ENCODE results near the gene MAOA.
"Not testable (repeated sequence)": the region's sequence is repeated elsewhere in the genome, so short reads cannot be mapped to it uniquely, and the experiment has no call there.

MAOA gene

GRCh38 chrX:43718081-43718480 lies 62.0 kb downstream of the MAOA start:
- DNase-seq (ENCODE audit: low read depth): no peak

GRCh38 chrX:43718546-43718945 lies 62.4 kb downstream of the MAOA start:
- no peak for DNase-seq (ENCODE audit: low read depth)

DNA sequence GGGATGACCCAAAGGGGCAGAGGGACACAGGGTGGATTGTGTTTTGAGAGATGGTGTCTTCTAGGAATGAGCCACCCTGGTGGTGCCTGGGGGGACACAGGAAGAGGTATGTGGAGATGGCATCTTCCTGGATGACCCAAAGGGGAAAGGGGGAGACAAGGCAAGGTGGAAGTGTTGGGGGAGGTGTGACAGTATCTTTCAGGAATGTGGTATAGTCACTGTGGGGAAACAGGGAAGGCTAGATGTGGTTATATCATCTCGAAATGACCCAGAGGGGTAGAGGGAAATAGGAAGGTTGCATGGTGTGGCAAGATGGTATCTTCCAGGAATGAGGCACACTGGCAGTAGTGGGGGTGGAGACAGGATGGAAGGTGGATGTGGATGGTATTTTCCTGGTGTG lies 62.9 kb downstream of the MAOA start:
- no peak for DNase-seq (ENCODE audit: low read depth)

GRCh38 chrX:43720082-43720481 lies 64.0 kb downstream of the MAOA start:
- DNase-seq (ENCODE audit: low read depth): no peak

DNA sequence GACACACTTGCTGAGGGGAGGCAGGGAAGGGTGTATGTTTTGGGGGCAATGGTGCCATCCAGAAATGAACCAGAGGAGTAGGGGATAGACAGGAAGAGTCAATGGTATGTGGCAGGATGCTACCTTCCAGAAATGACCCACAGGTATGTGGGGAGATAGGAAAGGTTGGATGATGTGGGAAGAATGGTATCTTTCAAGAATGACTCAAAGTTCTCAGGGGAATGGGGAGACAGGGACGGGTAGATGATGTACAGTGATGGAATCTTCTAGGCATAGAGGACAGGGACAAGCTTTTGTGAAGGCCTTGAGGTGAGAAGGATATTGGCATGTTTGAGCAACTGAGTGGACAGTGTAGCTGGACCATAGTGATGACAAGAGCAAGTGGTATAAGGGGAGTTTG lies 64.9 kb downstream of the MAOA start:
- no peak for DNase-seq (ENCODE audit: low read depth)

GRCh38 chrX:43725227-43725626 lies 69.1 kb downstream of the MAOA start:
- DNase-seq (ENCODE audit: low read depth): not testable (repeated sequence)

GRCh38 chrX:43727254-43727653 lies 71.2 kb downstream of the MAOA start:
- not testable (repeated sequence) for DNase-seq (ENCODE audit: low read depth)

DNA sequence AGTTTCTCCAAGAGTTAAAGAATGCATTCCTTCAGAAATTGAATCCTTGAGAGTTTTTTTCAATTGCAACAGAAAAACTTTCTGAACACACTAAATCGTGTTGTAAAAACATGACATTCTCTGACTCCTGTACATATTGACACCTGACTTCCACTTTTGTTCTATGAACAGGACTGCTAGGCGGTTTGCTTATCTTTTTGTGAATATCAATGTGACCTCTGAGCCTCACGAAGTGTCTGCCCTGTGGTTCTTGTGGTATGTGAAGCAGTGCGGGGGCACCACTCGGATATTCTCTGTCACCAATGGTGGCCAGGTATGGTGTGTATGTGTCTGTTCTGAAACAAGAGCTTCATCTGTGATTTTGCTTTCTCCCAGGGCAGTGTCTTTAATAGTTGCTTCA lies 71.9 kb downstream of the MAOA start:
- DNase-seq (ENCODE audit: low read depth): no peak

GRCh38 chrX:43728966-43729365 lies 72.9 kb downstream of the MAOA start:
- DNase-seq (ENCODE audit: low read depth): no peak

GRCh38 chrX:43731086-43731485 lies 75.0 kb downstream of the MAOA start:
- DNase-seq (ENCODE audit: low read depth): no peak

GRCh38 chrX:43733699-43734098 lies 77.6 kb downstream of the MAOA start:
- DNase-seq (ENCODE audit: low read depth): no peak

- DNase-seq (ENCODE audit: low read depth): no peak
These were observed 78.3 kb downstream of the MAOA start for GRCh38 chrX:43734444-43734843.

- DNase-seq (ENCODE audit: low read depth): no peak
These were observed 79.4 kb downstream of the MAOA start for GRCh38 chrX:43735534-43735933.

DNA sequence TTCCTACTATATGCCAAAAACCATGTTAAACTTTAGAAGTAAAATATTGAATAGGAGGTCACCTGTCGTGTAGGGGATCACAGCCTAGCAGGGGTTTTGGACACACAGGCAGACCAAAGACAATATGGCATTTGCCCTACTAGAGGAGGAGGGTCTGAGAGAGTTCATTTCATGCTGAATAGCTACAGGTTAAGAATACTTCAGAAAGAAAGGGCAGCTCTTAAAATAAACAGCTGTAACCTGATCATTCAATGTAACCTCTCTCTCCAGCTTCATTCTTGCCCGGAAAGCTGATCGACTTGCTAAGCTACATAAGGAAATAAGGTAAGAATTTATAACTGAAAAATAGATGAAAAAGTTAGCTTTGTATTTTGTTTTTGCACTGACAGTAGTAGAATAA lies 79.9 kb downstream of the MAOA start:
- DNase-seq (ENCODE audit: low read depth): no peak

DNA sequence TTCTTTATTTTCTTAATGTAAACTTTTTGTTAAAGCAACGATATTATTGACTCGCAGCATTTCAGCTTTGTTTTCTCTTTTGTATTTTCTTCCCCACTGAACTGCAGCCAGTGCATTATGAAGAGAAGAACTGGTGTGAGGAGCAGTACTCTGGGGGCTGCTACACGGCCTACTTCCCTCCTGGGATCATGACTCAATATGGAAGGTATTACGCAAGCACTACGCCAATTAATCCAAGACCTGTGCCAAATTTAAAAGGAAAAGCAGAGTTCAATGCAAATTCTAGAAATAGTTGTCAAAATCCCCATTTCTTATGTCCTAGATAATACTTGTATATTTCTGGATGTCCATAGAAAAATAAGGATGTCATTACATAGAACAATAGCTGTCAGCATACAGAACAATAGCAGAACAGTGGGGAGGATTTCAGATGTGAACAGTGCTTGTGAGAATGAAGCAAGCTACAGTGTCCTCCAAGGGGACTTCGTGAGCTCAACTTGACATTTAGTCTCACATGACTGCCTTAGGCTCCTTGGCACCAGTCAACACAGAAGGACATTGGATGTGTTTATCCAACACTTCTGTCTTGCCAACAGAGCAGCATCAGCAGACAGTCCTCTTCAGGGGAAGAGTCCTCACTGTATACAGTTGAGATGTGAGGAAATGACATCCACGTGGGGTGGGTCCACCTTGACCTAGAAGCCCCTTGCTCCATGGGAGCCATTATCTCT lies 85.9 kb downstream of the MAOA start:
- DNase-seq (ENCODE audit: low read depth): no peak

DNA sequence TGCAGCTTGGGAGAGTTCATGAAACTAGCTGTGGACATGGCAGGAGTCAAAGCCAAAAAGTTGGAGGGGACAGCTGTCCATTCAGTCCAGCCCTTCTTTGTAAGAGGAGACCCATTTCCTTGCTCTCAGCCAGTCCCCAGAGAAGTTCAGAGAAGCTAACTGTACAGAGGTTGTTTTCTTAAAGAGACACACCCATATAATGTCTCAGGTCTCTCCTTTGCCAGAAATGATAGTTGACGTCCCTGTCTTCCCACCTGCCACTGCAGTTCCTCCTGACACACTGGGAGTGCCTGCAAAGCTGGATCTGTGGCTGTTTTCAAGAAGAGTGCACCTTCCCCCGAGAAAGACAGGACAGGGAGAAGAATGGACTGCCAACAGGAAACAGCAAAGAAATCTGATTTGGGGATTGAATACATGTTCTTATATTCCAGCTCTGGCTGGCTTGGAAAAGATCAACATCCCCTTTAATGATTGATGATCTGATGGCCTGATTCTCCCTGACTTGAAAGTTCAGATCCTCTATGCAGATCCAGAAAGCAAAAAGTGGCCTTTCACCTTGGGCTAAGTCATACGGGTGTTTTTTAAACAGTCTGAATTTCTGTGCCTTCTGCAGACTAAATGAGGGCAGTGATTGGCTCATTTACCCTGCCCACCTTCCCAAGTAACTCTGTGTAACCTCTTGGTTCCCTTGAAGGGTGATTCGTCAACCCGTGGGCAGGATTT lies 87.2 kb downstream of the MAOA start:
- DNase-seq (ENCODE audit: low read depth): no peak

GRCh38 chrX:43744284-43744683 lies 88.2 kb downstream of the MAOA start:
- no peak for DNase-seq (ENCODE audit: low read depth)

DNA sequence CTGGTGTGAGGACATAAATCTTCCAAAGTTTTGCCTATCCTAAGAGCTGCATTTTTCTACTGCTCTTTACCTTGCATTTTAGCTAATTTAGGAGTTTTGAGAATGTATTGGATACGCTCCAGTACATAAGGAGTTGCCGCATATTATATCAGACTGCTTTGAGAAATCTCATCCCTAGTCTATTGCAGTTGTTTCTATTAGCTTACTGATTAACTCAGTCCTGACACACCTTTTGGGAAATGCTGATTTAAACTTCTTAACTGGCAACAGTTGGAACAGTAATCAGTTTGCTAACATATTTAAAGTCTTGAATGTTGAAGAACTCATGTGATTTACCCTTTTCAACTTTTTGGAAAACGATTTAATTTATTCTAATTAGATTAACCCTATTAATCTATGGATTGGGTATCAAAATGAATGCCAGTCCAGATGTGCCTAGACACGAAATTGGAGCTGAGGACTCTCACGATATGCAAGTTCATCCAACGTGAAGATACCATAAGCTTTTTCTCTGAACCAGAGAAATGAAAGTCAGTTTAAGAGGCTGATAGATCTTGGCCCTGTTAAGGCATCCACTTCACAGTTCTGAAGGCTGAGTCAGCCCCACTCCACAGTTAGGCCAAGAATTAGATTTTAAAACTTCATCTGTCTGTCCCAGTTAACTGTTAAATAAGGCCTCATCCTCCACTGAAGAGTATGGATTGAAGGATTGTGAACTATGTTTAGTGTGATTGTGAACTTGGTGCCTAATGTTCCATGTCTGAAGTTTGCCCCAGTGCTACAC lies 90.0 kb downstream of the MAOA start:
- DNase-seq (ENCODE audit: low read depth): no peak

GRCh38 chrX:43747476-43747875 lies 91.4 kb downstream of the MAOA start:
- no peak for DNase-seq (ENCODE audit: low read depth)

DNA sequence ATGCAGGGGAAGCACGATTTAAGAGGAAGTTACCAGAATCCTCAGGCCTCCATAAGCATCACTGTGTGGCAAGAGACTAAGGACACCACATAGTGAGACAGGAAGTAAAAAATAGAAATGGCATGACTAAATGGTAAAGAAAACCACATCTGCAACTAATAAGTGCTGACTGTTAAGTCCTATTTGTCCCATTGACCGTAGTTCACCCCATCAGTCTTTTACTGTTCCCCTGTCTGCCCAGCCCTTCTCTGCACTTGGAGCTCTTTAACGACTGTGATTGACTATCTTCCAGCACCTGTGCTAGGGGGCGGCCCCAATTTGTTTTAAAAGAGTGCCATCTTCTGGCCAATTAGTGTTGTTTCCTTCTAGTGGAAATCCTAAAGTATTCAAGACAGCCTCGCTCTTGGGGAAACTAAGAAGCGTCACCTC lies 94.2 kb downstream of the MAOA start:
- DNase-seq (ENCODE audit: low read depth): peak; percentile 5

DNA sequence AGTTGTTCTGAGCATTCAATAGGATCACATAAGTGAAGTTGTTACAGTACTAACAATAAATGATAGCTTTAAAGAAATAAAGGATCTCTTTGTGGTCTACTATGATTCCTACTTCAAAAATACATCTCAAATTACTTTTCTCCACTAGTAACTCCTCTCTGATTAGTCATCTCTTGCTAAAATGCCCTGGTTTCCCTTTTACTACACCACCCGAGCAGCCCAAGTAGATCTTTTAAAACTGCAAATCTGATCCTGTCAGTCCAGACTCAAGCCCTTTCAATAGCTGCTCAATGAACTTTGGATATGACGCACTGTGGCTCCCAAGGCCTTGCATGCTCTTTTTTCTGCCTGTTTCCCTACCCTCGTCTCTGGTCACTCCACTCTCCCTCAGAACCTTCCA lies 97.5 kb downstream of the MAOA start:
- no peak for DNase-seq (ENCODE audit: low read depth)

GRCh38 chrX:43756076-43756475 lies 100.0 kb downstream of the MAOA start:
- no peak for DNase-seq (ENCODE audit: low read depth)

GRCh38 chrX:43758044-43758443 lies 101.9 kb downstream of the MAOA start:
- no peak for DNase-seq (ENCODE audit: low read depth)

All from activated gamma-delta T cell treated with anti-CD3 and anti-CD28 coated beads, Interleukin-2, amount 50 U/mL, for 16 hours (primary cell).